K562 (cell line): ENCODE data around the gene A4GALT. TPM values are rescaled to one million over a fixed set of nuclear protein-coding genes. Genes with fewer than 3 reads are reported as not detected.

Experiments used
- ATAC-seq: fragments of 200-7000 bp; cut with Tn5 transposase; 3 replicates; pipeline ENCODE4 v1.9.1; 2020; ENCODE audit warnings: moderate library complexity
- BruUV-seq: library from RNA; stranded (reverse); fragments of 400-500 nt; replicated peaks from 2 replicates; lab custom pipeline; 2021; lab: Mats Ljungman, UMichigan
- CTCF ChIA-PET: fragments of 300-600 bp; formaldehyde crosslinking; extraction: SDS; loops from one replicate; lab custom pipeline; 2021; ENCODE audit warnings: low intra/inter-chr PET ratio; lab: Yijun Ruan, JAX
- POLR2A ChIA-PET: fragments of 300-600, 350-650 bp; sonication (Branson Sonifier 250); formaldehyde crosslinking; extraction: SDS; loops from one replicate; lab custom pipeline; 2021; ENCODE audit warnings: antibody characterized with exemption, inconsistent platforms; lab: Yijun Ruan, JAX
- DNase-seq, 4 experiments: peaks; one replicate each; pipeline versions ENCODE4 v3.0.0 to v3.0.0-alpha.2; 2011 to 2018; ENCODE audit warnings: low spot score in 3 of 4, mixed read lengths in 3 of 4; ENCODE audit errors: extremely low read depth in 1 of 4
- FAIRE-seq: peaks from 2 replicates; lab custom pipeline; 2011; peaks lifted over from hg19 to GRCh38; lab: Jason Lieb, UNC
- H2AFZ ChIP-seq: 2 replicates; pipeline ENCODE4 v1.6.0; 2011; ENCODE audit warnings: low read depth, low read length, control low read depth, inconsistent platforms
- H3K27ac ChIP-seq: fragments of 200-600 bp; 3 replicates; pipeline ENCODE4 v1.8.0; 2011; ENCODE audit warnings: low read depth, mild to moderate bottlenecking, control low read depth, inconsistent platforms, low read length, moderate library complexity, mixed read lengths; ENCODE audit errors: extremely low read depth
- H3K27me3 ChIP-seq, 2 experiments: fragments of 300-600 bp in 1 of 2; 2 replicates in 1 of 2; 3 replicates in 1 of 2; pipeline versions ENCODE4 v1.6.0 to v1.8.0; 2011; ENCODE audit warnings: inconsistent platforms in 2 of 2, low read length in 2 of 2, mild to moderate bottlenecking in 1 of 2, mixed read lengths in 1 of 2, moderate library complexity in 1 of 2; ENCODE audit not compliant: control insufficient read depth in 2 of 2, insufficient read depth in 2 of 2
- H3K36me3 ChIP-seq: fragments of 300-600 bp; 3 replicates; pipeline ENCODE4 v1.8.0; 2011; ENCODE audit warnings: mild to moderate bottlenecking, low read length, inconsistent platforms; ENCODE audit not compliant: control insufficient read depth, insufficient read depth
- H3K4me1 ChIP-seq, 2 experiments: fragments of 200-600 bp in 1 of 2; replicated peaks in 1 of 2; 2 replicates in 1 of 2; 3 replicates in 1 of 2; pipeline versions ENCODE4 v1.5.1 to v1.8.0; 2011; ENCODE audit warnings: inconsistent platforms in 2 of 2, low read length in 2 of 2, mild to moderate bottlenecking in 1 of 2, mixed read lengths in 1 of 2, moderate library complexity in 1 of 2; ENCODE audit not compliant: control insufficient read depth in 2 of 2, insufficient read depth in 2 of 2
- H3K4me2 ChIP-seq: 2 replicates; pipeline ENCODE4 v1.6.1; 2011; ENCODE audit warnings: low read length, control low read depth, inconsistent platforms, mixed read lengths; ENCODE audit not compliant: insufficient read depth
- H3K4me3 ChIP-seq: fragments of 200-600 bp; sonication (generic), shearing (Covaris generic); 2 replicates; pipeline ENCODE4 v1.5.1; 2016; ENCODE audit warnings: control low read depth, inconsistent platforms
- H3K79me2 ChIP-seq: fragments of 200-600 bp; 3 replicates; pipeline ENCODE4 v1.8.0; 2011; ENCODE audit warnings: low read length, inconsistent platforms; ENCODE audit not compliant: control insufficient read depth, insufficient read depth
- H3K9ac ChIP-seq, 2 experiments: 2 replicates each; pipeline versions ENCODE4 v1.6.0 to v1.6.1; 2011; ENCODE audit warnings: low read depth in 2 of 2, low read length in 2 of 2, control low read depth in 1 of 2, inconsistent platforms in 1 of 2, mild to moderate bottlenecking in 1 of 2, mixed read lengths in 1 of 2; ENCODE audit not compliant: insufficient read depth in 1 of 2
- H3K9me1 ChIP-seq: one replicate; pipeline ENCODE4 v1.6.0; 2011; ENCODE audit warnings: inconsistent platforms, mild to moderate bottlenecking, low read length, moderate library complexity; ENCODE audit not compliant: control insufficient read depth, insufficient read depth
- H3K9me3 ChIP-seq: replicated peaks from 2 replicates; pipeline ENCODE4 v1.5.1; 2011; ENCODE audit warnings: low read depth, low read length, inconsistent platforms; ENCODE audit not compliant: control insufficient read depth, insufficient read depth
- H4K20me1 ChIP-seq: replicated peaks from 2 replicates; pipeline ENCODE4 v1.6.1; 2011; ENCODE audit warnings: low read length, inconsistent platforms, mixed read lengths; ENCODE audit not compliant: control insufficient read depth, insufficient read depth
- BRF1 ChIP-seq: IDR thresholded peaks from 3 replicates; pipeline ENCODE4 v1.6.1; 2011; ENCODE audit warnings: borderline replicate concordance, mild to moderate bottlenecking; ENCODE audit not compliant: insufficient read length; ENCODE audit errors: extremely low read depth
- EZH2 ChIP-seq: IDR thresholded peaks from 2 replicates; pipeline ENCODE4 v1.6.1; 2012; ENCODE audit warnings: low read depth, mild to moderate bottlenecking, inconsistent platforms, low read length, borderline replicate concordance
- FOSL1 ChIP-seq: fragments of 200-800 bp; sonication (Bioruptor generic); conservative IDR thresholded peaks from 2 replicates; pipeline ENCODE4 v1.6.1; 2016; ENCODE audit warnings: missing genetic modification characterization, missing compliant biosample characterization
- FOXA3 ChIP-seq, 2 experiments: fragments of 450-650 bp in 1 of 2; sonication (generic) in 1 of 2; formaldehyde crosslinking; IDR thresholded peaks in 1 of 2; conservative IDR thresholded peaks in 1 of 2; 2 replicates each; pipeline versions ENCODE4 v1.4.0 to v1.8.0; 2020 to 2022; ENCODE audit warnings: mild to moderate bottlenecking in 2 of 2, missing genetic modification reagents in 1 of 2
- FOXJ3 ChIP-seq: sonication (generic); formaldehyde crosslinking; IDR thresholded peaks from 2 replicates; pipeline ENCODE4 v1.4.0; 2020; ENCODE audit warnings: mild to moderate bottlenecking, missing genetic modification reagents
- FOXM1 ChIP-seq, 2 experiments: fragments of 450-650 bp in 1 of 2; sonication (generic) in 1 of 2; formaldehyde crosslinking in 1 of 2; IDR thresholded peaks; 2 replicates each; pipeline versions ENCODE4 v1.6.1 to v1.9.0; 2017 to 2022; ENCODE audit warnings: low read depth in 2 of 2, mild to moderate bottlenecking in 2 of 2, missing genetic modification reagents in 1 of 2, moderate library complexity in 1 of 2
- KDM1A ChIP-seq, 2 experiments: fragments of 450-650 bp; IDR thresholded peaks; 2 replicates each; pipeline ENCODE4 v1.6.1; 2016; ENCODE audit warnings: mild to moderate bottlenecking in 2 of 2
- KLF13 ChIP-seq: fragments of 450-650 bp; IDR thresholded peaks from 2 replicates; pipeline ENCODE4 v1.6.1; 2016; ENCODE audit warnings: missing genetic modification characterization, low read depth, mild to moderate bottlenecking, missing compliant biosample characterization, moderate library complexity, borderline replicate concordance
- PHF8 ChIP-seq: fragments of 200-600 bp; sonication (generic); IDR thresholded peaks from 2 replicates; pipeline ENCODE4 v1.6.1; 2012; ENCODE audit warnings: mixed run types, mild to moderate bottlenecking, inconsistent platforms, low read length, moderate library complexity, borderline replicate concordance
- RAD51 ChIP-seq: fragments of 450-650 bp; IDR thresholded peaks from 2 replicates; pipeline ENCODE4 v1.7.1; 2016; ENCODE audit warnings: low read depth, mild to moderate bottlenecking, borderline replicate concordance
- RBBP5 ChIP-seq: fragments of 200-600 bp; sonication (generic); IDR thresholded peaks from 2 replicates; pipeline ENCODE4 v1.6.1; 2012; ENCODE audit warnings: borderline replicate concordance, mild to moderate bottlenecking, low read length, control low read depth, inconsistent platforms; ENCODE audit not compliant: insufficient read depth, poor library complexity, severe bottlenecking
- ZNF586 ChIP-seq: fragments of 450-650 bp; formaldehyde crosslinking; conservative IDR thresholded peaks from 2 replicates; pipeline ENCODE4 v1.4.0; 2020; ENCODE audit warnings: mild to moderate bottlenecking, moderate library complexity
- ZNF668 ChIP-seq: fragments of 250-450 bp; sonication (Bioruptor Pico); IDR thresholded peaks from 2 replicates; pipeline ENCODE4 v1.8.0; 2022; ENCODE audit warnings: mild to moderate bottlenecking, inconsistent platforms
- ZSCAN32 ChIP-seq: fragments of 450-650 bp; formaldehyde crosslinking; IDR thresholded peaks from 2 replicates; pipeline ENCODE4 v1.4.0; 2020; ENCODE audit warnings: mild to moderate bottlenecking, moderate library complexity
- WGBS: fragments of 100-300 bp; shearing (Covaris generic); methylation state at CpG from one replicate; pipeline ENCODE4 v1.1.6; 2016; ENCODE audit warnings: low coverage, mixed read lengths; ENCODE audit not compliant: insufficient coverage; ENCODE audit errors: missing lambda C conversion rate; 5-methylcytosine and 5-hydroxymethylcytosine counted together
- in situ Hi-C: fragments of 300-500 bp; cut with MboI; formaldehyde crosslinking; loops from 4 replicates; pipeline ENCODE4 v1.15.0; 2018; ENCODE audit warnings: inconsistent platforms, mixed read lengths
- intact Hi-C: fragments of 100-400 bp; cut with micrococcal nuclease; formaldehyde crosslinking; loops from 2 replicates; pipeline ENCODE4 v1.14.2; 2022
- polyA plus RNA-seq, 8 experiments: library from polyadenylated mRNA; depleted of rRNA in 4 of 8; stranded (reverse) in 5 of 8; unstranded in 3 of 8; fragments of >200 nt; fragmentation: Nextera tagmentation in 2 of 8; fragmentation: Illumina TruSeq in 1 of 8; extraction: Ambion mirVana in 2 of 8; extraction: Trizol in 1 of 8; gene quantifications; 2 replicates each; pipeline versions ENCODE4 v1.2.1 to v1.2.3, GENCODE V29; 2011 to 2014; ENCODE audit warnings: inconsistent platforms in 1 of 8, missing spikeins in 1 of 8
- total RNA-seq, 7 experiments: library from RNA; depleted of rRNA in 6 of 7; stranded (reverse); fragments of >200 nt in 6 of 7; fragmentation: Illumina TruSeq in 2 of 7; extraction: Trizol in 2 of 7; gene quantifications; 2 replicates each; pipeline versions ENCODE4 v1.2.1 to v1.2.3, GENCODE V29; 2011 to 2021; ENCODE audit warnings: low replicate concordance in 1 of 7
- TF ChIP-seq, protein P1 (sequence below): fragments of 250-450 bp; sonication (Bioruptor Pico); IDR thresholded peaks from 2 replicates; pipeline ENCODE4 v1.8.0; 2021; ENCODE audit warnings: moderate library complexity, mild to moderate bottlenecking, inconsistent platforms
- TF ChIP-seq, protein P2 (sequence below): sonication (generic); IDR thresholded peaks from 2 replicates; pipeline ENCODE4 v1.6.1; 2016
- TF ChIP-seq, protein P3 (sequence below), 2 experiments: IDR thresholded peaks; 2 replicates each; pipeline ENCODE4 v1.6.1; 2011; ENCODE audit warnings: borderline replicate concordance in 1 of 2, control low read depth in 1 of 2, low read depth in 1 of 2, low read length in 1 of 2, mild to moderate bottlenecking in 1 of 2, mixed read lengths in 1 of 2, moderate library complexity in 1 of 2; ENCODE audit not compliant: insufficient read depth in 1 of 2, insufficient read length in 1 of 2, poor library complexity in 1 of 2, severe bottlenecking in 1 of 2; ENCODE audit errors: extremely low read depth in 1 of 2

Gene A4GALT
- total and polyA plus RNA-seq, 9 of the 15 experiments (the other 6 are each of a cell fraction or from before 2014, with no cell fraction given): 0.07 to 0.11 TPM; not detected in 7

DNA sequence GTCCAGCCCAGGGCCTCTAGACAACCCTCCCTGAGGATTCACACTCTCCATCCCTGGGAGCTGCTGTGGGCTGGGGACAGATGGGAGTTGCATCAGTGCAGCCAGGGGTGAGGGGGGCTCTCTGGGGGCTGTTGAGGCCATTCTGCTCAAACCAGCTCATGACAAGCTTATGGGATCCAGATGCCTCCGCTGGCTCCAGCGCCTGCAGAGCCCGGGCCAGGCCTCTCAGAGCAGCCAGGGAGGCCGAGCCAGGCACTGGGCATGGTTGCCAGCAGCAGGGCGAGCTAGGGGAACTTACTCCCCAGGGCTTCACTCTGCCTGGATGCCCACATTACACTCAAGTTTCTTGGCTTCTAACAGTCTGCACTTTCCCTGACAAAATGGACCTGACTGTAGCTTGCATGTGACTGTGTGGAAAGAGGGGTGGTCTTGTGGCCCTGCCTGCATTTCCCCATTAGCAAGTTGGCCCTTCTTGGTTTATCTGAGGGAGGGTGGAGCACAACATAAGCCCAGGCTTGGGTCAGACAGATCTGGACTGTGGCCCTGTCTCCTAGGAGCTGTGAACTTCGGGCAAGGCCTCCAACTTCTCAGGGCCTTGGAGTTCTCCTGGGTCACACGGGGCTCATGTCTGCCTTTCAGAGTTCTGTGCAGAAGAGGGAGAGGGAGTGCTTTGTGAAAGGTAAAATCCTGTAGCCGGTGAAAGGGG, 36.9 kb downstream of the A4GALT start:
- in situ Hi-C loops (no loop called here), intact Hi-C loops (no loop called here)
- Histone ChIP-seq H3K9me3 (no peaks in the 10 kb centered on the region), H3K27me3 (peaks cover 0 to 7% of the 10 kb centered on the region in 2 experiments; a peak in 4 of 5 replicates), H3K36me3 (no peaks in the 10 kb centered on the region), H3K4me3 (no peak overlapping the region), H3K4me2 (no peak overlapping the region), H4K20me1 (no peaks in the 10 kb centered on the region), H3K9ac (no peak overlapping the region), H3K9me1 (no peaks in the 10 kb centered on the region), H3K27ac (no peak overlapping the region), H2AFZ (no peak overlapping the region), H3K79me2 (no peaks in the 10 kb centered on the region), H3K4me1 (peaks cover 6 to 12% of the 10 kb centered on the region in 2 experiments; a peak in 4 of 5 replicates)
- WGBS: 15% methylated on average over 4 of the region's 8 CpGs
- ChIA-PET CTCF (no interaction called here), POLR2A (interaction anchor here (1.3 to 2.5 kb wide), 2 partner anchors 11 kb away, joined by 3 to 7 read pairs; no protein-coding TSS in a partner anchor)
- DNase-seq: no peak
- no peak for ATAC-seq
- no TSS peak for BruUV-seq
- FAIRE-seq: no peak
- no peak for TF ChIP-seq BRF1
- TF ChIP-seq, protein P1, sequence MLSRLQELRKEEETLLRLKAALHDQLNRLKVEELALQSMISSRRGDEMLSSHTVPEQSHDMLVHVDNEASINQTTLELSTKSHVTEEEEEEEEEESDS (CRISPR knock-in tag): no peak
- no peak for TF ChIP-seq PHF8
- TF ChIP-seq KDM1A (IDR thresholded peaks at IDR 0.05): no peak
- no peak for TF ChIP-seq EZH2
- no peak for TF ChIP-seq KLF13 (tag)
- no peak for TF ChIP-seq ZSCAN32 (CRISPR knock-in tag)
- no peak for TF ChIP-seq ZNF586 (CRISPR knock-in tag)
- TF ChIP-seq, protein P2, sequence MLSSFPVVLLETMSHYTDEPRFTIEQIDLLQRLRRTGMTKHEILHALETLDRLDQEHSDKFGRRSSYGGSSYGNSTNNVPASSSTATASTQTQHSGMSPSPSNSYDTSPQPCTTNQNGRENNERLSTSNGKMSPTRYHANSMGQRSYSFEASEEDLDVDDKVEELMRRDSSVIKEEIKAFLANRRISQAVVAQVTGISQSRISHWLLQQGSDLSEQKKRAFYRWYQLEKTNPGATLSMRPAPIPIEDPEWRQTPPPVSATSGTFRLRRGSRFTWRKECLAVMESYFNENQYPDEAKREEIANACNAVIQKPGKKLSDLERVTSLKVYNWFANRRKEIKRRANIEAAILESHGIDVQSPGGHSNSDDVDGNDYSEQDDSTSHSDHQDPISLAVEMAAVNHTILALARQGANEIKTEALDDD: no peak
- no peak for TF ChIP-seq FOXA3 (CRISPR knock-in tag; conservative IDR thresholded peaks at IDR 0.05 in 1 of 2, IDR thresholded peaks at IDR 0.05 in 1 of 2)
- no peak for TF ChIP-seq RAD51
- no peak for TF ChIP-seq FOXJ3 (CRISPR knock-in tag)
- TF ChIP-seq FOSL1 (tag): no peak
- TF ChIP-seq ZNF668 (CRISPR knock-in tag): no peak
- no peak for TF ChIP-seq RBBP5
- no peak for TF ChIP-seq FOXM1 (IDR thresholded peaks at IDR 0.05; ENCODE audit: low read depth)
- TF ChIP-seq FOXM1 (CRISPR knock-in tag; IDR thresholded peaks at IDR 0.05; ENCODE audit: low read depth): no peak
- TF ChIP-seq, protein P3, sequence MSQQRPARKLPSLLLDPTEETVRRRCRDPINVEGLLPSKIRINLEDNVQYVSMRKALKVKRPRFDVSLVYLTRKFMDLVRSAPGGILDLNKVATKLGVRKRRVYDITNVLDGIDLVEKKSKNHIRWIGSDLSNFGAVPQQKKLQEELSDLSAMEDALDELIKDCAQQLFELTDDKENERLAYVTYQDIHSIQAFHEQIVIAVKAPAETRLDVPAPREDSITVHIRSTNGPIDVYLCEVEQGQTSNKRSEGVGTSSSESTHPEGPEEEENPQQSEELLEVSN (IDR thresholded peaks at IDR 0.05; ENCODE audit: borderline replicate concordance in 1 of 2, extremely low read depth in 1 of 2, insufficient read depth in 1 of 2, insufficient read length in 1 of 2, low read depth in 1 of 2, low read length in 1 of 2, poor library complexity in 1 of 2, severe bottlenecking in 1 of 2): no peak
